PC-3 (cell line): ENCODE results near the gene SERINC4. TPM values are rescaled to one million over a fixed set of nuclear protein-coding genes. Genes with fewer than 3 reads are reported as not detected.

Experiments
- ATAC-seq: fragments of 200-7000 bp; cut with Tn5 transposase; 2 replicates; pipeline ENCODE4 v1.9.1; 2020; ENCODE audit warnings: mild to moderate bottlenecking, moderate library complexity
- BruUV-seq: library from RNA; stranded (reverse); fragments of 400-500 nt; replicated peaks from 2 replicates; lab custom pipeline; 2021; lab: Mats Ljungman, UMichigan
- CTCF ChIA-PET: fragments of 300-600 bp; sonication (Branson Sonifier 250); formaldehyde crosslinking; loops from one replicate; lab custom pipeline; 2022; ENCODE audit warnings: antibody characterized with exemption; lab: Charles Lee
- POLR2A ChIA-PET: fragments of 300-600 bp; sonication (Branson Sonifier 250); formaldehyde crosslinking; loops from one replicate; lab custom pipeline; 2022; ENCODE audit warnings: antibody characterized with exemption; ENCODE audit not compliant: unreplicated experiment; lab: Charles Lee
- DNase-seq: peaks from one replicate; pipeline ENCODE4 v3.0.0-alpha.2; 2015
- H2AFZ ChIP-seq: fragments of 300-600 bp; sonication (generic); 2 replicates; pipeline ENCODE4 v1.6.0; 2016; ENCODE audit warnings: antibody characterized with exemption, low read length
- H3F3A ChIP-seq: fragments of 300-600 bp; sonication (generic); one replicate; pipeline ENCODE4 v1.6.0; 2017; ENCODE audit warnings: antibody characterized with exemption, low read length, control low read depth, mild to moderate bottlenecking; ENCODE audit not compliant: unreplicated experiment
- H3K27ac ChIP-seq: fragments of 300-600 bp; sonication (generic); 2 replicates; pipeline ENCODE4 v1.5.1; 2016; ENCODE audit warnings: mild to moderate bottlenecking, low read length
- H3K27me3 ChIP-seq: fragments of 300-600 bp; sonication (generic); 2 replicates; pipeline ENCODE4 v1.6.1; 2016; ENCODE audit warnings: low read length, mixed read lengths
- H3K36me3 ChIP-seq: fragments of 300-600 bp; sonication (generic); 2 replicates; pipeline ENCODE4 v1.6.1; 2016; ENCODE audit warnings: low read depth, mixed run types, low read length, mixed read lengths
- H3K4me1 ChIP-seq: fragments of 300-600 bp; sonication (generic); 2 replicates; pipeline ENCODE4 v1.5.1; 2016; ENCODE audit warnings: low read length; ENCODE audit not compliant: insufficient read depth
- H3K4me2 ChIP-seq: fragments of 300-600 bp; sonication (generic); 2 replicates; pipeline ENCODE4 v1.6.0; 2016; ENCODE audit warnings: low read length
- H3K4me3 ChIP-seq: fragments of 300-600 bp; sonication (generic); 2 replicates; pipeline ENCODE4 v1.5.1; 2016; ENCODE audit warnings: mild to moderate bottlenecking, low read length, mixed read lengths
- H3K79me2 ChIP-seq: fragments of 300-600 bp; sonication (generic); 2 replicates; pipeline ENCODE4 v1.6.1; 2017; ENCODE audit warnings: low read length, mixed read lengths
- H3K9ac ChIP-seq: fragments of 300-600 bp; sonication (generic); 2 replicates; pipeline ENCODE4 v1.6.0; 2016; ENCODE audit warnings: mild to moderate bottlenecking, low read length
- H3K9me2 ChIP-seq: fragments of 300-600 bp; sonication (generic); replicated peaks from 2 replicates; pipeline ENCODE4 v1.6.1; 2016; ENCODE audit warnings: mixed run types, low read length, mixed read lengths
- H3K9me3 ChIP-seq: fragments of 300-600 bp; sonication (generic); 2 replicates; pipeline ENCODE4 v1.6.1; 2016; ENCODE audit warnings: low read length, mixed read lengths
- H4K20me1 ChIP-seq: fragments of 300-600 bp; sonication (generic); 2 replicates; pipeline ENCODE4 v1.6.1; 2016; ENCODE audit warnings: low read length, mixed read lengths
- CTCF ChIP-seq: fragments of 300-600 bp; sonication (generic); conservative IDR thresholded peaks from 2 replicates; pipeline ENCODE4 v1.5.1; 2017; ENCODE audit warnings: antibody characterized with exemption, low read depth, mild to moderate bottlenecking, low read length
- EZH2 ChIP-seq: fragments of 300-600 bp; sonication (generic); IDR thresholded peaks from one replicate; pipeline ENCODE4 v1.6.1; 2017; ENCODE audit warnings: antibody characterized with exemption, mild to moderate bottlenecking, low read length; ENCODE audit not compliant: unreplicated experiment
- EZH2phosphoT487 ChIP-seq: fragments of 300-600 bp; sonication (generic); IDR thresholded peaks from 2 replicates; pipeline ENCODE4 v1.6.1; 2018; ENCODE audit warnings: mild to moderate bottlenecking, antibody characterized with exemption, low read length, borderline replicate concordance
- intact Hi-C: fragments of 100-400 bp; cut with micrococcal nuclease; formaldehyde crosslinking; loops from 2 replicates; pipeline ENCODE4 v1.9.0; 2023
- total RNA-seq: library from RNA; depleted of rRNA; stranded (reverse); fragments of >200 nt; gene quantifications from 2 replicates; pipeline ENCODE4 v1.2.3, GENCODE V29; 2014

Gene SERINC4
- total RNA-seq, 1 experiment from 2014 or later, result not detected

DNA sequence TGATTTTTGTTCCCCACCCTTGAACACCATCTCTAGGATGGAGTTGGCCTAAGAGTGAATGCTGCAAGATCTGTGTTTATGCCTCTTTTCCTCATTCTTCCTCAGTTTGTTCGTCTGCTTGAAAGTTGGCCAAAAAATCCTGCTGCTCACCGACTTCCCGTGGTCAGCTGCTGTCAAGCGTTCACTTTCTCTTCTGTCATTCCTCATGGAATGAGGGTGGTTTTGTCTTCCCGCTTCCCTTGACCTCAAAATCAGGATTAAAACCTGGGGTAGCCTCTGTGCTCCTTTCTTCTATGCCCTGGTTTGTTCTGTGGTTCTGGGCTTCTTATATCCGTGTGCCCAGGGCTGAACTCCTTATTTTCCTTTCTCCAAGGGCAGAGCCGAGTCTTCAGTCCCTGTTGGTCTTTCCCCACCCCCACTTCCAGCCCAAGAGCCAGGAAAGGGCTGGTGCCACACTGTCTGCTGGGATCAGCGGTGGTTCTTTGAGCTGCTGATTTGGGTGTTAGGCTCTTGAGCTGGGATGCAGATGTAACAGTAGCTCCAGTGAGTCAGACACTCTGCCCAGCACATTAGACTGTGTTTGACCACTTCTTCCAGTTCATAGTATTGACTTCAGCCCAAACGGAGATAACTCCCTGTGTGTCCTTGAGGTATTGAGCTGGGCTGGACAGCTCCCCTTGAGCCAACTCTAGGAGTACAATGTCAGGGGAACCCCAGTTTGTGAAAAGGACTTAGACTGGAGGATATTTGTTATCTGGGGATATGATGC lies 5.6 kb downstream of the SERINC4 start:
- Histone ChIP-seq H3K4me1 (peaks cover 57% of the 10 kb centered on the region), H3K4me3 (peak overlapping the region; percentile 96), H3K4me2 (peak overlapping the region; percentile 90), H3K9me3 (no peaks in the 10 kb centered on the region), H2AFZ (no peak overlapping the region), H3K27ac (no peak overlapping the region), H3F3A (peaks cover 5% of the 10 kb centered on the region), H3K9me2 (no peaks in the 10 kb centered on the region), H3K27me3 (no peaks in the 10 kb centered on the region), H3K9ac (no peak overlapping the region), H4K20me1 (peaks cover 5% of the 10 kb centered on the region; the same call in 1 of the 2 replicates), H3K36me3 (peaks cover 30% of the 10 kb centered on the region), H3K79me2 (peaks cover 35% of the 10 kb centered on the region)
- ChIA-PET CTCF (no interaction called here), POLR2A (interaction anchor here (0.6 kb wide), 2 partner anchors 17 to 37 kb away, joined by 3 to 14 read pairs; no protein-coding TSS in a partner anchor)
- intact Hi-C loops, result no loop called here
- BruUV-seq, result no TSS peak
- DNase-seq (no peak), ATAC-seq (no peak)
- TF ChIP-seq CTCF, result no peak
- TF ChIP-seq EZH2, result no peak
- TF ChIP-seq EZH2phosphoT487, result no peak

DNA sequence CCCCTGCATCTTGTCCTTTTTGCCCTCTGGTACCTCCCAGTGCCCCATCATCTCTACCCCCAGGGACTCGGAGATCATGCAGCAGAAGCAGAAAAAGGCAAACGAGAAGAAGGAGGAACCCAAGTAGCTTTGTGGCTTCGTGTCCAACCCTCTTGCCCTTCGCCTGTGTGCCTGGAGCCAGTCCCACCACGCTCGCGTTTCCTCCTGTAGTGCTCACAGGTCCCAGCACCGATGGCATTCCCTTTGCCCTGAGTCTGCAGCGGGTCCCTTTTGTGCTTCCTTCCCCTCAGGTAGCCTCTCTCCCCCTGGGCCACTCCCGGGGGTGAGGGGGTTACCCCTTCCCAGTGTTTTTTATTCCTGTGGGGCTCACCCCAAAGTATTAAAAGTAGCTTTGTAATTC lies 6.4 kb downstream of the SERINC4 start:
- DNase-seq (no peak), ATAC-seq (no peak)
- Histone ChIP-seq H3K27me3 (no peaks in the 10 kb centered on the region), H3K36me3 (peaks cover 30% of the 10 kb centered on the region), H4K20me1 (peaks cover 5% of the 10 kb centered on the region; the same call in 1 of the 2 replicates), H3K4me1 (peaks cover 49% of the 10 kb centered on the region), H3K27ac (no peak overlapping the region), H3K9ac (peak overlapping the region; percentile 99; the same call in 1 of the 2 replicates), H2AFZ (no peak overlapping the region), H3F3A (peaks cover 5% of the 10 kb centered on the region), H3K9me2 (no peaks in the 10 kb centered on the region), H3K79me2 (peaks cover 35% of the 10 kb centered on the region), H3K4me2 (peak overlapping the region; percentile 90), H3K9me3 (no peaks in the 10 kb centered on the region), H3K4me3 (peak overlapping the region; percentile 96)
- intact Hi-C loops, result loop anchor here (2.0 kb wide), 1 partner anchor 17 kb away; the partner anchor contains the start of gene ELL3
- TF ChIP-seq CTCF, result no peak
- TF ChIP-seq EZH2, result no peak
- no peak for TF ChIP-seq EZH2phosphoT487
- CTCF ChIA-PET, result no interaction called here
- POLR2A ChIA-PET, result no interaction called here
- no TSS peak for BruUV-seq
